HepG2 (cell line): ENCODE data around the gene ABHD11.

Experiments used
- KLF13 ChIP-seq: sonication (generic); formaldehyde crosslinking; IDR thresholded peaks from 2 replicates; pipeline ENCODE4 v1.4.0; 2020; ENCODE audit warnings: mild to moderate bottlenecking, missing genetic modification reagents
- POLR2A ChIP-seq, 2 experiments: IDR thresholded peaks; 2 replicates each; pipeline ENCODE4 v1.6.1; 2011; ENCODE audit warnings: low read depth in 2 of 2, low read length in 2 of 2, mild to moderate bottlenecking in 1 of 2, moderate library complexity in 1 of 2; ENCODE audit not compliant: insufficient read depth in 1 of 2
- TRIM24 ChIP-seq: sonication (generic); formaldehyde crosslinking; IDR thresholded peaks from 2 replicates; pipeline ENCODE4 v1.8.0; 2022; ENCODE audit warnings: mild to moderate bottlenecking, missing genetic modification reagents
- ZZZ3 ChIP-seq: sonication (generic); formaldehyde crosslinking; IDR thresholded peaks from 2 replicates; pipeline ENCODE4 v1.4.0; 2020; ENCODE audit warnings: missing genetic modification reagents, mild to moderate bottlenecking, borderline replicate concordance

GRCh38 chr7:73727952-73728351, 10.7 kb downstream of the ABHD11 start:
- no peak for TF ChIP-seq ZZZ3 (CRISPR knock-in tag)
- no peak for TF ChIP-seq POLR2A (IDR thresholded peaks at IDR 0.05; ENCODE audit: insufficient read depth in 1 of 2, low read depth in 2 of 2, low read length in 2 of 2)
- no peak for TF ChIP-seq KLF13 (CRISPR knock-in tag)
- no peak for TF ChIP-seq TRIM24
